ENCODE data around the gene CSNK2A1.

- no peak for TF ChIP-seq GATA2 (IDR thresholded peaks at IDR 0.05; ENCODE audit: insufficient read depth, insufficient read length, low read depth, low read length)
- no peak for TF ChIP-seq POLR2A (IDR thresholded peaks at IDR 0.05; ENCODE audit: low read depth, low read length)
- no peak for TF ChIP-seq CTCF (IDR thresholded peaks at IDR 0.05; ENCODE audit: extremely low read depth in 1 of 2, insufficient read depth in 1 of 2, low read depth in 1 of 2, low read length in 2 of 2)
- TF ChIP-seq, protein P1, sequence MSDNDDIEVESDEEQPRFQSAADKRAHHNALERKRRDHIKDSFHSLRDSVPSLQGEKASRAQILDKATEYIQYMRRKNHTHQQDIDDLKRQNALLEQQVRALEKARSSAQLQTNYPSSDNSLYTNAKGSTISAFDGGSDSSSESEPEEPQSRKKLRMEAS (IDR thresholded peaks at IDR 0.05; ENCODE audit: insufficient read depth, insufficient read length), result no peak
- no peak for TF ChIP-seq MYC (IDR thresholded peaks at IDR 0.05; ENCODE audit: low read depth, low read length)
- TF ChIP-seq EZH2 (IDR thresholded peaks at IDR 0.05; ENCODE audit: borderline replicate concordance, low read depth, low read length, severe bottlenecking), result no peak
- TF ChIP-seq POLR2AphosphoS5 (IDR thresholded peaks at IDR 0.05; ENCODE audit: insufficient read depth, low read depth, low read length), result no peak
- no peak for TF ChIP-seq JUN (IDR thresholded peaks at IDR 0.05; ENCODE audit: borderline replicate concordance, insufficient read depth, insufficient read length, low read depth)
- TF ChIP-seq FOS (IDR thresholded peaks at IDR 0.05; ENCODE audit: borderline replicate concordance, insufficient read depth, low read length), result no peak
Observed at GRCh38 chr20:539191-539590, 4.4 kb downstream of the CSNK2A1 start.

Data from endothelial cell of umbilical vein (primary cell).